Activated CD4-positive, alpha-beta T cell treated with anti-CD3 and anti-CD28 coated beads, Interleukin-2, Interleukin-4, amounts not matched to agents 100 ng/mL and 50 ng/mL, durations not matched to agents 16 hours and 8 hours (primary cell): Measurements from ENCODE around the gene CADM4.
"Not testable (repeated sequence)": the region's sequence is repeated elsewhere in the genome, so short reads cannot be mapped to it uniquely, and the experiment has no call there.

Experiments used
- DNase-seq: peaks from one replicate; pipeline ENCODE4 v3.0.0-alpha.2; 2020; ENCODE audit warnings: low spot score

CADM4 gene

DNA sequence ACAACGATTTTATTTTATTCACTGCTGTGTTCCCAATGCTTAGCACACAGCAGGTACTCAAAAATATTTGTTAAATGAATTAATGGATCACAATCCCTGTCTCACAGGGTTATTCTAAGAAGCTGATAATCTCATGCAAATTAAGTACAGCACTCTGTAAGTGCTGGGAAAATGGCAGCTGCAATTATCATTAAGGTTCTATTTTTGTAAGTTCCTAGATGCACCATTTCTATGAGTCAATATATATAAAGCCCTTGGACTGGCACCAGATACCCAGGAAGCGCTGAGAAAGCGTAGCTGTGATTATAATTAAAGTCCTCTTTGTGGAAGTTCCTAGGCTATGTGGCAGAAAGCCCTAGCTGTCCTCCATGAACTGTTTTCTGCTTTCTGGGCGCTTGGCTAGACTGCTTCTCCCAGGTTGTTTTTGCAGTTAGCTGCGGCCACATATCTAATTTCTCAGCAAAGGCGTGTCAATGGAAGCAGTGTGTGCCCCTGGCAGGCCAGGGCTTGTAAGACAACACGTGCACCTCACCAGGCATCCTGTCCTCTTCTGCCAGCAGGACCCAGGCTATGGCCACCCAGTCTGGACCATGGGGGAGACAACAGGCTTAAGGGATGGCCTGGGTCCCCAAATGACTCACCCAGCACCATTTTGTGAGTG is 33.0 kb downstream of the CADM4 start:
- no peak for DNase-seq

DNA sequence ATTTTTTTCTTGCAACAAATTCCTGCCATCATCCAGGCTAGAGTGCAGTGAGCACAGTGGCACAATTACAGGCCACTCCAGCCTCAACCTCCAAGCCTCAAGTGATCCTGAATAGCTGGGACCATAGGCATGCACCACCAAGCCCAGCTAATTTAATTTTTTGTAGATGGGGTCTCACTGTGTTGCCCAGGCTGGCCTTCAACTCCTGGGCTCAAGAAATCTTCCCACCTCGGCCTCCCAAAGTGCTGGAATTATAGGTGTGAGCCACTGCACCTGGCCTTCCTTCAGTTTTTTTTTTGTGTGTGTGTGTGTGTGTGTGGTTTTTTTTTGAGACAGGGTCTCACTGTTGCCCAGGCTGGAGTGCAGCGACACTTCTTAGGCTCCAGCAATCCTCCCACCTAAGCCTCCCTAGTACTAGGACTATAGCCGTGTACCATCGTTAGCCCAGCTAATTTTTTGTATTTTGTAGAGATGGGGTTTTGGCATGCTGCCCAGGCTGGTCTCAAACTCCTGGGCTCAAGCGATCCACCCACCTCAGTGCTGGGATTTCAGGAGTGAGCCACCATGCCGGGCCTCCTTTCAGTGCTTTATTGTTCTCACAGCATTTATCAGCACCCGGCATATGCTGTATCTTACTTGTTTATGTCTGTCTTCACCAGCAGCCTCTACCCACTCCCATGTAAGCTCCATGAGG is 33.6 kb downstream of the CADM4 start:
- no peak for DNase-seq

DNA sequence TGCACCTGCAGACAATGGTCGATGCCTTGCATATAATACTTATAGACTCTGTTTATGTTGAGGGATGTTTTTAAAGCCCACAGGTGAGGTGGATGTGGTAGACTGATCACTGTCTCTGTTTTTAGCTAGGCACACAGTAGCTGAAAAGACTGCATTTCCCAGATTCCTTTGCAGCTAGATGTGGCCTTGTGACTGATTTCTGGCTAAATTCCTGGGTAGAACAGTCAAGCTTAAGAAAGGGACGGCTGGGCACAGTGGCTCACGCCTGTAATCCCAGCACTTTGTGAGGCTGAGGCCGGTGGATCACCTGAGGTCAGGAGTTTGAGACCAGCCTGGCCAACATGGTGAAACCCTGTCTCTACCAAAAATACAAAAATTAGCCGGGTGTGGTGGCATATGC is 39.3 kb downstream of the CADM4 start:
- not testable (repeated sequence) for DNase-seq

DNA sequence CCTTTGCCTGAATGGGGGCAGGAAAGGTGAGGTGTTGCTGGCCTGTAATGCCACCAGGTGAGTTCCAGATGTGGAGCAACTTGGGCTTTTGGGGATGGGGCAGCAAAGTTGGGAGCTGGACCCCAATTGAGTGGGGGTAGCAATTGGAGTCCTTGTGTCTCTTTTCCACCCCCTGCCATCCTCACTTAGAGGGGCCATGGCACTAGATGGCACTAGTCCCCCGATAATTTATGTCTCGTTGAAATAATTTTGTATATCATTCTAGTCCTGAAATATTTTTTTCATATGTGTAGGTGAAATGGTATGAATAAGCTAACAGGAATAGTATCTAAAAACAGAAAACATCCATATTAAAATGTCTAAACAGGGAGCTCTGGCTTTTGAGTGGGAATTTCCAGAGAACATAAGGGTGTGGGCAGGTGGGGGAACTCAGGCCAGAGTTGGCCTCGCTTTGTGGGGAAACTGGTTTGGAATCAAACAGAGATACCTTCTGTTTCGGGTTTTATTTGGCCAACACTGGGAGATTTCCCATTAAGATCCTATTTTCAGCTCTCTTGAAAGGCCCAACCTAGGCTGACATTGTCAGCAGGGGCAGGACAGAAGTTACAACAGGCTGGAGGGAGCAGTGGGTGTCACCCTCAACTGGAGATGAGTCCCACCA is 39.9 kb downstream of the CADM4 start:
- no peak for DNase-seq

DNA sequence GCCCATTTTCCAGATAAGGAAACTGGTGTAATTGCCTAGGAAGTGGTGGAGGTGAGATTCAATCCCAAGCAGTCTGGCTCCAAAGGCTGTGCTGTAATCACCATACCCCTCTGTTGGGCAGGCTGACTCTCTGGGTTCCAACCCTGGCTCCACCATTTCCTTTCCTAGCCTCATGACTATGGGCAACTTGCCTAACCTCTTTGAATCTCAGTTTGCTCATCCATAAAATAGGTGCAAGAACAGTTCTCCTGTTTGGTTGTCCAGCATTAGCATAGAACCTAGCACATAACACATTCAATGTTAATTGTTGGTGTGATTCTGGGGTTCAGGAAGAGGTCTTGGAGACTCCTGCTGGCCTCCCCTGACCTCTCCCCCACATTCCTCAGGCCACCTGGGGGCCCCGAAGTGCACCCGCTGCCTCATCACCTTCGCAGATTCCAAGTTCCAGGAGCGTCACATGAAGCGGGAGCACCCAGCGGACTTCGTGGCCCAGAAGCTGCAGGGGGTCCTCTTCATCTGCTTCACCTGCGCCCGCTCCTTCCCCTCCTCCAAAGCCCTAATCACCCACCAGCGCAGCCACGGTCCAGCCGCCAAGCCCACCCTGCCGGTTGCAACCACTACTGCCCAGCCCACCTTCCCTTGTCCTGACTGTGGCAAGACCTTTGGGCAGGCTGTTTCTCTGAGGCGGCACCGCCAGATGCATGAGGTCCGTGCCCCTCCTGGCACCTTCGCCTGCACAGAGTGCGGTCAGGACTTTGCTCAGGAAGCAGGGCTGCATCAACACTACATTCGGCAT is 41.0 kb downstream of the CADM4 start:
- DNase-seq = no peak

DNA sequence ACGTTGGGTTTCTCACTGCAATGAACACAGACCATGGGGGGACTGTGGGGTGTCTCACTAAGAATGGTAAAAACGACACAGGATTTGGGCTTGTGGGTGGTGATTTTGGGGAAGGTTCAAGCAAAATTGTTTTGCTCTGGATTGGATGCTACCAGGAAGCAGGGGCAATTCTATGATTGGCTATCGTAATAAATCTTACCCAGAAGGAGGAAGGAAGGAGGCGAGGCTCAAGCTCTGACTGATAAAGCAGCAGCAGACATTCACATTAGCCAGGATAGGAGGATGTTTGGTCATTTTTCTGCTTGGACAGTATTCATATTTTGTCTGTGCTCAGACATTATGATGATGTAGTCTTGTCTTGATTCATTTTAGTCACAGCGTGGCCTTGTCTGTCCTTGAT is 41.8 kb downstream of the CADM4 start:
- DNase-seq = no peak

DNA sequence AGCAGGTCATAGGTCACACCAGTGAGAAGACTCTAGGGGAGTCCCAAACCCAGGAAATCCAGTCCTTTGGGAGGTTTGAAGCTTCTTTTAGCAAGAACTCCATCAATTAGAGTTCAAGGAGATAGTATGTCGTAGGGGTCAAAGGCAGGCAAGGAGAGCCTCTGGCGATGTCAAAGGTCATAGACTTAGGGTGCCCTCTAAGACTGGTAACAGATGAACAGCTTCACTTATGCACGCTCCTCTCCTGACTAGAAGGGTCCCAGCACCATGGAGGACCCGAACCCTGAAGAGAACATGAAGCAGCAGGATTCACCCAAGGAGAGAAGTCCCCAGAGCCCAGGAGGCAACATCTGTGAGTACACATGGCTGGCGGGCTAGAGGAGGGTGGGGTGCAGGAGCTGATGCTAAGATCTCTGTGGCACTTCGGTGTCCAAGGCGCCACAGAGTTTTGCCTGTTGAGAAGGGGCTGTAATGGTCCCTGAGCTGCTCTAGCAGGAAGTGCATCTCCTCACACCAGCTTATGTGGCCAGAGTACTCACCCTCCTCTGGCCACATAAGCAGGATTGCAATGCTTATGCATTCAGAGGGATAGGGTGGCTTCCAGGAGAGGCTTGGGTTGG is 42.7 kb downstream of the CADM4 start:
- no peak for DNase-seq

DNA sequence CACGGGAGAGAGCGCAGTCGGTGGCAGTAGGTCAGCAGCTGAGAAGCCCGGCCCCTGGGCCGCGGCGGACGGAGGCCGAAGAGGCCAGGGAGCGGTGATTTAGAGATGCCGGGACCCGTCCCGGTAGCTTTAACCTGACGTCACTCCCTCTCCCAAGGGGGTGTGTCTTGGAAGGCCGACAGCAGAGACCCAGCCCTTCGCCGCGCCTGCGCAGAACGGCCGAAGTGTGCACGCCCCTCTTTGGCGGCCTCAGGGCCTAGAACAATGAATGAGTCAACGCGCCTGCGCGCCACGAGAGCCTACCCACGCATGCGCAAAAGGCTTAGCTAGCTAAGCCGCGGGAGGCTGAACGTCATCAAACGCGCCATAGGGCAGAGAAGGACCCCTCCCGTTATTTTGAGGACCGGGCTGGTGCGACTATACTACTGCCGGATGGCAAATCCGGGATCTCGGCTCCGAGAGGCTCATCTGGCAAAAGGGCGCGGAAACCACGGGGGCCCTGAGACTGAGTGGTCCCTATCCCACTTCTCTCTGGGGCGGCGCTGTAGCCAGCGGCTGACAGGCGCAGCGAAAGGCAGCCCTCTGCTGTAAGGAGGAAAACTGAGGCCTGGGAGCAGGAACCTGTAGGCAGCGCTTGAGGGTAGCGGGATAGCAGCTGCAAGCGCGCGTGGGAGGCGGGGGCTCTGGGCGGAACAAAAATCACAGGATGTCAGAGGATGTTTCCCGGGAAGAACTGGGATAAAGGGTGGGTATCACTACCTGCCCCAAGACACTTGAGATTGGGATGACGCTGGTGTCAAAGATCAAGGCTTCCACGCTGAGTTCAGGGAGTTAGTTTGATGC is 43.4 kb downstream of the CADM4 start, which contains the start of the genes IRGQ and ZNF576:
Gene IRGQ, minus strand, starts transcription at position 136 of the 843 bp plus-strand sequence. CDS start 796 bp downstream, outside the sequence.
Gene ZNF576, plus strand, starts transcription at position 597 of the 843 bp plus-strand sequence. CDS start 514 bp downstream, outside the sequence.
- peak; percentile 100 for DNase-seq

DNA sequence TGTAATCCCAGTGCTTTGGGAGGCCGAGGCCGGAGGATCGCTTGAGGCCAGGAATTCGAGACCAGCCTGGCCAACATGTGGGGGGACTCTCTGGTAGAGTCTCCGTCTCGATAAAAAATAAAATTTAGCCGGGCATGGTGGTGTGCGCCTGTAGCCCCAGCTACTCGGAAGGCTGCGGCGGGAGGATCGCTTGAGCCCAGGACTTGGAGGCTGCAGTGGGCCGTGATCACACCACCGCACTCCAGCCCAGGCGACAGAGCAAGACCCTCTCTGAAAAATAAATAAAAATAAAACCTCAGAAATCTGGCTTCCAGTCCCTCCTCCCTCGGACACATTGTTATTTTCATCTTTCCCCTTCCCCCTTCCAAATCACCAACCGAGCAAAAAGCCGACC is 44.0 kb downstream of the CADM4 start:
- peak; percentile 12 for DNase-seq

DNA sequence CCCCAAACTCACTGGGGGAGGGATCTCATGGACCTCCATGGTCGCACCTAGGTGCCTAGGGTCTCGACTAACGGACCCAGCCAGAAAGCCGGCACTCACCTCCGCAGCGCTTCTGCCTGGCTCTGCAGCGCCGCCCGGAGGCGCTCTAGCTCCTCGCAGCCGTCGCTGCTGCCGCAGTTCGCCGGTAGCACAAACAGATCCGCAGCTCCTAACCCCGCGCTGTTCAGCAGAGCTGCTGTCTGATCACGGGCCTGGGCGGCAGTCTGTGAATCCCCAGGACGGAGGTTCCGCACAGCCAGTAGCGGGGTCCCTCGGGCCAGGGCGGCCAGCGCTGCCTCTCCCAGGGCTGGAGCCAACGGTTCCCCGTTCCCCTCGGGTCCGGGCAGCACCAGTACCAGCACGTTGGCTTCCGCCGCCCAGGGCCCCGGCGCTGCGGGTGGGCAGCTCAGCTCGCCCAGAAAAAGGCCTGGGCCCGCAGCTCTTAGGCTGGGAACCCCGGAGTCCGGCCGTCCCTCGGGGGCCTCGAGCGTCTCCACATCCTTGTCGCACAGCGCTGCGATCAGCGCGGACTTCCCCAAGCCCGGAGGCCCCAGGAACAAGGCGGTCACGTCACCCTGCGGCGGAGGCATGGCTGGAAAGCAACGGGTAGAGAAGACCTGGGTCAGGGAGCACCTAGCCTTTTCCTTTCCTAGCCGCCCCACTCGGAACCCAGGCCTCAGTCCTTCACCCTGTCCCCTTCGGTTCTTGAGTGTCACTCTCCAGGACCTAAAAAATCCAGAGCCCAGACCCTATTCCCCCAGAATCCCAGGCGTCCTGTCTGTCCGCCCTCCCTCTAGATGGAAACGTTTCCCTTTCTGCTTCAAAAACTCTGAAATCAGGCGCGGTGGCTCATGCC is 44.7 kb downstream of the CADM4 start:
- DNase-seq = peak; percentile 66

DNA sequence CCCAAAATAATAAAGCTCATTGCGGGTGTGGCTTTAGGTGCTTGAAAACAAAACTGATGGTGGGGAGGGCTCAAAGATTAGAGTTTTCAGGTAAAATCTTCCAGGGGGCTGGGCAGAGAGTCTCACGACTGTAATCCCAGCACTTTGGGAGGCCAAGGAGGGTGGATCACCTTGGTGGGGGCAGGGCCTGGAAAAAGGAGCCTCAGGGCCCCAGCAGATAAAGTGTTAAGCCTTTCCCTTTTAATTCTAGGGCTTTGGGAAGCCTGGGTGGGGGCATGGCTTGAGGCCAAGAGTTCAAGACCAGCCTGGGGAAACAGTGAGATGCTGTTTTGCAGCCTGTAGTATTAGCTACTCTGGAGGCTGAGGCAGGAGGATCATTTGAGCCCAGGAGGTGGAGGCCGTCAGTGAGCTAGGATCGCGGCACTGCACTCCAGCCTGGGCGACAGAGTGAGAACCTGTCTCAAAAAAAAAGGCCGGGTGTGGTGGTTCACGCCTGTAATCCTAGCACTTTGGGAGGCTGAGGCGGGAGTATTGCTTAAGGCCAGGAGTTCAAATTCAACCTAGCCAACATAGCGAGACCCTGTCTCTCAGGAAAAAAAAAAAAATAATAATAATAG is 45.5 kb downstream of the CADM4 start:
- no peak for DNase-seq

DNA sequence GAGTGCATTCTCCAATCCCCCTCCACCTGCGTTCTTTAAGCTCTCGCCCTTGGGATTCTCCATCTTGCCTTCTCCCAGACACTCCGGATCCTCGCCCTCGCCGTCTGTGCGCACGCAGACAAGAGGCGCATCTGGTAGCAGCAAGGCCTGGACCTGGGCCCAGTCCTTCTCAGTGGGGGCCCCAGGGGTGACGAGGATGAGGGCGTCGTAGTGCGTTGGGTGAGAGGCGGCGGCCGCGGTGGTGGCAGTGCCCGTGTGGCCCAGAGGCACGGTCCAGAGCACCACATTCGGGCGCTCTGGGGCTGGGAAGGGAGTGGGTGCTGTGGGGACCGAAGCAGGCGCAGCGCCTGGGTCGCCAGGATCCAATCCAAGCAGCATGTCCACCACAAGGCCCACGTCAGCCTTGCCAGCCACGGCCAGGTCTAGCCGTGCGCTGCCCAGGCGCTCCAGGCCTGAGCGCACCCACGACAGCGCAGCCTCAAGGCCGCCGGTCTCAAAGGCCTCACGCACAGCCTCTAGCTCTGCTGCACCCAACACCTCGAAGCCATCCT is 46.8 kb downstream of the CADM4 start:
- no peak for DNase-seq

DNA sequence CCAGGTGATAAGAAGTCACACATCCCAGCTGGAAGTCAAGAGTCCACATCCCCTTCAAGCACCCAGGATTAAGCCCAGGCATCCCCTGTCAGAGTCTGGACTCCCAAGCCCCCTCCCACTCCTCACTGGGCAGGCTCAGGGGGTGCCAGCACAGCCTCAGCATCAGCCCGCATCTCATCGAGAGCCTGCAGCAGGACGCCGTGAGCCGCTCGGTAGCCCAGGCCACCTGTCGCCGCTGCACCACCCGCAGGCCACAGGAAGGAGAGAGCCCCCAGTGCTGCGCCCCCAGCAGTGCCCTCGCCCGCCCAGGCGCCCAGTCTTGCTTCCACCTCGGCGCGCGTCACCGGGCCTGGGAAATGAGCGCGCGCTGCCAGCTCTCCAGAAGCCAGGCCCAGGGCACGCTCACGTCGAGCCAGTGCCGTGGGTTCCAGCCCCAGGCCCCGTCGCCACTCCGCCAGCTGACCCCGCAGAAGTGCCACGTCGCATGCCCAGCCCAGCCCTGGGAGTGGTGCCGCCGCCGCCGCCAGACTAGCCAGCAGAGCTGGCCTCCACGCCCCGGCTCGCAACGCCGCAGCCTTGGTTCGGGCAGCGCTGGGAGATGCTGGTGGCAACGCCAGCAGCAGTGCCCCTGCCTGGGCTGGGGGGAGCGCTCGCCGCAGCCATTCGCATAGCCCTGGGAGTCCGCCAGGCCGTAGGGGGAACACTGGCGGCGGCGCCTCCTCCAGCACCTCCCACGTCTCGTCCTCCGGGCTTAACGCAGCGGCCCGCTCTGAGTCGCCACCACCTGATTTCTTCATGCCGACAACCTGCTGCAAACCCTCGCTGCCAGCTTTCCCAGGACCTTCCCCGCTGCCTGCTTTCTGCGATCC is 47.5 kb downstream of the CADM4 start:
- no peak for DNase-seq

DNA sequence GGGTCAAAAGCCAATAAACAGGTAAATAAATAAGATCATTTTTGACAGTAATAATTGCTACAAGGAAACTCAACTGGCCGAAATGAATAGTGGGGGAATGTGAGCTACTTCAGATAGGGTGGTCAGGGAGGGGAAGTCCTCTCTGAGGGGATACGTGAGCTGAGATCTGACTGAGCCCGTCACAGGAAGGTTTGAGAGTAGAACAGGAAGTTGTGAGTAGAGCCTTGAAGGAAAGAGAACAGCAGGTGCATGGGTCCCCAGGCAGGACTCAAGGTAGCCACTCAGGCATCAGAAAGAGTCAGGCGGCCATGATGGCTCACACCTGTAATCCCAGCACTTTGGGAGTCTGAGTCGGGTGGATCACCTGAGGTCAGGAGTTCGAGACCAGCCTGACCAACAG is 50.0 kb downstream of the CADM4 start:
- no peak for DNase-seq

DNA sequence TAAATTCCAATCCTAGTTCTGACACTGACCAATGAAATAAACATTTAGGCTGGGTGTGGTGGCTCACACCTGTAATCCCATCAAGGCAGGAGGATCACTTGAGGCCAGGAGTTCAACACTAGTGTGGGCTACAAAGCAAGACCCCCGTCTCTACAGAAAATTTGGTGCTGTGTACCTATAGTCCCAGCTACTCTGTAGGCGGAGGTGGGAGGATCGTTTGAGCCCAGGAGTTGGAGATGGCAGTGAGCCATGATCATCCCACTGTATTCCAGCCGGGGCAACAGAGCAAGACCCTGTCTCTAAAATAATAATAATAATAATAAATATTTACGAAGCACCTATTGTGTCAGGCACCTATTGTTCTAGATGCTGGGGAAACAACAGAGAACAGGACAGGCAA is 50.4 kb downstream of the CADM4 start:
- DNase-seq = no peak

DNA sequence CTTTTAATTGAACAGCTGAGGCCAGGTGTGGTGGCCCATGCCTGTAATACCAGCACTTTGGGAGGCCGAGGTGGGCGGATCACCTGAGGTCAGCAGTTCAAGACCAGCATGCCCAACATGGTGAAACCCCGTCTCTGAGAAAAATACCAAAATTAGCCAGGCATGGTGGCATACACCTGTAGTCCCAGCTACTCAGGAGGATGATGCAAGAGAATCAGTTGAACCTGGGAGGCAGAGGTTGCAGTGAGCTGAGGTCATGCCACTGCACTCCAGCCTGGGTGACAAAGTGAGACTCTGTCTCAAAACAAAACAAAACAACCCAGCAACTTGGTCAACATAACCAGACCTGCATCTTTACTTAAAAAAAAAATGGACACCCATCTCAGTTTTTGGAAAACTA is 52.6 kb downstream of the CADM4 start:
- not testable (repeated sequence) for DNase-seq

DNA sequence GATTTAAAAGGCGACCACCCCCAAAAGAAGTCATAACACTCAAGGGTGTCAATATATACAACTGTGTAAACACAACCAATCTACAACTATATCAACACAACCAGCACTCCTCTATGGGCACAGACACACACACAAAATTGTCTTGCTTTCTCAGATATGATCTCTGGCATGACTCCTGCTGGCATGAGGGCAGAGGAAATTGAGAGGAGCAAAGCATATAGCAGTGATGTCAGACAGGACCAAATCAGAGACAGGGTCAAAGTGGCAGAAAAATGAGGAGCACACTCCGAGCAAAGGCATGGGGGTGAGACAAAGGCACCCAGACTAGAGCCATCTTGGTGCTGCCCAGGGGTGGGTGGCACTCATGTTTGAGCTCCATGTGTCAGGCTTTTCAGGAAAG is 53.3 kb downstream of the CADM4 start:
- DNase-seq = no peak

DNA sequence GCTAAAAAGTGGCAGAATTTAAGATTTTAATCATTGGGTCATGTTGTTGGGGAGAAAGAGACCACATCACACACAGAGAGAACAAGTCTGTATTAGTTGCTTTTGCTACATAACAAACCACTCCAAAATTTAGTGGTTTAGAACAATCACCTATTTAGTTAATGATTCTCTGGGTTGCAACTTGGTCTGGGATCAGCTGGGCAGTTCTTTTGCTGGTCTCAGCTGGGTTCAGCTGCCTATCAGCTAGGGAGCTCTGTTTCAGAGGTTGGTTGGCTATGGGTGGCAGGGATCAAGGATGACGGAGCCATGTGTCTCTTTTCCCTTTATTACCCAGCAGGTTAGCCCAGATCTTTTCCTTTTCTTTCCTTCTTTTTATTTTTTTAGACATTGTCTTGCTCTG is 55.2 kb downstream of the CADM4 start:
- no peak for DNase-seq
